Common myeloid progenitor, CD34-positive (primary cell): ENCODE measurements around the gene ROR1.

Experiments
- CTCF ChIA-PET: fragments of 350-600 bp; sonication (Branson Sonifier 250); formaldehyde crosslinking; loops from one replicate; lab custom pipeline; 2021; ENCODE audit warnings: antibody characterized with exemption; lab: Charles Lee
- POLR2A ChIA-PET: fragments of 350-600 bp; sonication (Branson Sonifier 250); formaldehyde crosslinking; loops from one replicate; lab custom pipeline; 2021; ENCODE audit warnings: antibody characterized with exemption; lab: Charles Lee
- DNase-seq, 3 donors: peaks; one replicate each; pipeline versions ENCODE4 v3.0.0 to v3.0.0-alpha.2; 2013
- H3K27ac ChIP-seq, 2 experiments: 1 replicate in 1 of 2; 2 replicates in 1 of 2; pipeline ENCODE4 v1.7.0; 2013; ENCODE audit warnings: inconsistent platforms in 2 of 2, low read length in 2 of 2, mild to moderate bottlenecking in 2 of 2, low read depth in 1 of 2, moderate library complexity in 1 of 2; ENCODE audit not compliant: severe bottlenecking in 2 of 2, insufficient read depth in 1 of 2, poor library complexity in 1 of 2
- H3K27me3 ChIP-seq, 5 experiments: replicated peaks in 2 of 5; 1 replicate in 3 of 5; 2 replicates in 2 of 5; pipeline versions ENCODE4 v1.6.1 to v1.7.0; 2013; ENCODE audit warnings: low read length in 4 of 5, mild to moderate bottlenecking in 2 of 5, moderate library complexity in 2 of 5, inconsistent platforms in 1 of 5; ENCODE audit not compliant: insufficient read depth in 5 of 5, control insufficient read depth in 4 of 5
- H3K36me3 ChIP-seq, 4 experiments: 1 replicate in 2 of 4; 2 replicates in 2 of 4; pipeline versions ENCODE4 v1.6.1 to v1.7.0; 2013; ENCODE audit warnings: low read length in 3 of 4, control low read depth in 1 of 4, mild to moderate bottlenecking in 1 of 4; ENCODE audit not compliant: control insufficient read depth in 4 of 4, insufficient read depth in 4 of 4
- H3K4me1 ChIP-seq, 4 experiments: 1 replicate in 3 of 4; 2 replicates in 1 of 4; pipeline versions ENCODE4 v1.6.1 to v1.7.1; 2013; ENCODE audit warnings: low read length in 3 of 4, mild to moderate bottlenecking in 3 of 4, control low read depth in 1 of 4, inconsistent platforms in 1 of 4, moderate library complexity in 1 of 4; ENCODE audit not compliant: control insufficient read depth in 4 of 4, insufficient read depth in 4 of 4; ENCODE audit errors: control extremely low read depth in 1 of 4
- H3K4me3 ChIP-seq, 7 experiments: 1 replicate in 4 of 7; 2 replicates in 3 of 7; pipeline versions ENCODE4 v1.5.1 to v1.7.0; 2013; ENCODE audit warnings: mild to moderate bottlenecking in 7 of 7, low read length in 6 of 7, moderate library complexity in 6 of 7, inconsistent platforms in 2 of 7, low read depth in 2 of 7, control low read depth in 1 of 7; ENCODE audit not compliant: insufficient read depth in 4 of 7, control insufficient read depth in 1 of 7; ENCODE audit errors: extremely low read depth in 1 of 7
- H3K9me3 ChIP-seq, 5 experiments: 1 replicate in 4 of 5; 2 replicates in 1 of 5; pipeline versions ENCODE4 v1.6.1 to v1.7.1; 2013; ENCODE audit warnings: low read length in 4 of 5, mild to moderate bottlenecking in 2 of 5, inconsistent platforms in 1 of 5, low read depth in 1 of 5, moderate library complexity in 1 of 5; ENCODE audit not compliant: control insufficient read depth in 4 of 5, insufficient read depth in 2 of 5; ENCODE audit errors: control extremely low read depth in 1 of 5
- WGBS: methylation state at CpG from one replicate; pipeline ENCODE4 v1.1.5; 2013; ENCODE audit not compliant: insufficient coverage; 5-methylcytosine and 5-hydroxymethylcytosine counted together

The ROR1 gene

DNA sequence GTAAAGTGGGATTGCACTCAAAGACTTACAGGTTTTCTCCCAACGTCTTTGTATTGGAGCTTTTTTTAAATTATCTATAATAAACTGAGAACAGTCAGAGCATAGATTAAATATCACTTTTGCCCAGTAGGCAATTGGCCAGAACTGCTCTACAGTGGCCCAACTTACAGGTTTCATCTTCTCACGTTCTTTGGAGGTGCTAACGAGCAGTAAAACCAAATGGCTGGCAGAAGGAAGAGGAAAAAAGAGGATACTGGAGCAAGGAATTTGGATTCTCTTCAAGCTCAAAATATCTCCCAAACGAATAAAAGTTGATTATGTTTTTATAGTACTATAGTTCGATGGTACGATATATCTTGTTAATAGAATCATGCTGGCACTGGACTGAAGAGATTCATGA is 201.1 kb downstream of the ROR1 start:
- ChIA-PET POLR2A (no interaction called here), CTCF (interaction anchor here (0.8 kb wide), 1 partner anchor 190 kb away, joined by 3 read pairs; no protein-coding TSS in a partner anchor)
- Histone ChIP-seq H3K4me3 (no peak overlapping the region), H3K4me1 (no peaks in the 10 kb centered on the region), H3K9me3 (no peaks in the 10 kb centered on the region), H3K27me3 (no peaks in the 10 kb centered on the region), H3K36me3 (no peaks in the 10 kb centered on the region), H3K27ac (no peak overlapping the region)
- 100% methylated on average over 2 of the region's 6 CpGs for WGBS
- DNase-seq: no peak

DNA sequence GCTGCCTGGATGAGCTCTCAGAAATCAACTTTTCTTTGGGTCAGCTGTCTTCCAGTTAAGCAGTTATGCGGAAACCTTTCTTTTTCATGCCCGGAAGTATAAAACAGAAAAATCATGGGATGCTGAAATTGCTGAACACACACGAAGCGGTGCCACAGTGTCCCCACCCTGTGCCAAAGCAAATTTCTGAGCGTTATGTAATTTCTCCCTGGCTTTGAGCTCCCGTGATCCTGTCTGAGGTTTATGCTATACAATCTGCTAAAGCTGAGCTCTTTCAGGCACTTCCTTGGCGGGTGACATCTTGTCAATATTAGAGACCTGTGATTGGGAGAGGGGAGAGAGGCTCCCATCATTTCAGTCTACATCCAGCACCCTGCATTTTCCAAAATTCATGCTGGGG is 201.7 kb downstream of the ROR1 start:
- 100% methylated on average over 6 of the region's 7 CpGs for WGBS
- H3K9me3 ChIP-seq: no peaks in the 10 kb centered on the region
- no peak overlapping the region for H3K27ac ChIP-seq
- no peaks in the 10 kb centered on the region for H3K4me1 ChIP-seq
- H3K27me3 ChIP-seq: no peaks in the 10 kb centered on the region
- no peak overlapping the region for H3K4me3 ChIP-seq
- POLR2A ChIA-PET: no interaction called here
- CTCF ChIA-PET: interaction anchor here (0.7 to 0.8 kb wide), 2 partner anchors 156 to 190 kb away, joined by 3 to 4 read pairs; no protein-coding TSS in a partner anchor
- no peak for DNase-seq
- H3K36me3 ChIP-seq: no peaks in the 10 kb centered on the region

DNA sequence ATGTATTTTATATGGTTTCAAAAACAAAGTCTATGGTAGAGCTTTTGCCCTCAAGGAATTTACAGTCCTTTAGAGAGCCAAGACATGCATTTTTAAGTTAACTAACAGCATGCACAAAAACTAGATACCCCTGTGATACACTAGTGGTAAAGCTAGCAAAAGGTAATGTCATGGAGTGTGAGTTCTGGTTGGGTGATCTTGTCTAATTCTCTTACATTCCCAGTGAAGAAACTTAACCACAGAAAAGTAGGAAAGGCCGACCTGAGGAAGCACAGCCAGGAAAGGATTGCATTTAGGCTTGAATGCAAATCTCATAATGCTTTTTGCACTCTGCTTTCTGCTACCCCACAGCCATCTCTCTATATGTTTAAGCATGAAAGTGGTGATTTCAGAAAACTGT is 202.2 kb downstream of the ROR1 start:
- Histone ChIP-seq H3K4me3 (no peak overlapping the region), H3K4me1 (no peaks in the 10 kb centered on the region), H3K27me3 (no peaks in the 10 kb centered on the region), H3K36me3 (no peaks in the 10 kb centered on the region), H3K27ac (no peak overlapping the region), H3K9me3 (no peaks in the 10 kb centered on the region)
- WGBS: no CpG with 5 or more reads among the region's 1 CpG
- no peak for DNase-seq
- CTCF ChIA-PET: interaction anchor here (0.7 kb wide), 1 partner anchor 155 kb away, joined by 4 read pairs; no protein-coding TSS in a partner anchor
- POLR2A ChIA-PET: no interaction called here

DNA sequence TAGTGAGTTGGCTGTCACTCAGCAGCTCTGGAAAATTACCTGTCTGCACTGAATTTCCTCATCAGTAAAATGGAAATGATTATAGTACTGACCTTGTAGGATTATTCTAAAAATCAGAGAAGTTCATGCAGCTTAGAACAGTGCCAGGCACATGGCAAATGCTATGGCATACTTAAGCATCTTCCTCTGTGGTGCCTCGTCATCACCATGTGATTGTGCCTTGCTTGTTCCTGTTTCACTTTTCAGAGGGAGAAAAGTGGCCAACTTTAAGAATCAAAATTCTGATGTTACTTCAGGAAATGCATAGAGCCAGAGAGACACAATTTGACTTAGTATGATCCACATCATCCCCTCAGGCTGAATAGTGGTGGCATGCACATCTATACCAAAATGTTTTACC is 203.6 kb downstream of the ROR1 start:
- CTCF ChIA-PET: no interaction called here
- Histone ChIP-seq H3K27ac (no peak overlapping the region), H3K4me3 (no peak overlapping the region), H3K36me3 (no peaks in the 10 kb centered on the region), H3K9me3 (no peaks in the 10 kb centered on the region), H3K4me1 (no peaks in the 10 kb centered on the region), H3K27me3 (no peaks in the 10 kb centered on the region)
- WGBS: 69% methylated on average over 1 of the region's 1 CpG
- peak in 1 of 3 donors; percentile 47 for DNase-seq
- POLR2A ChIA-PET: no interaction called here

DNA sequence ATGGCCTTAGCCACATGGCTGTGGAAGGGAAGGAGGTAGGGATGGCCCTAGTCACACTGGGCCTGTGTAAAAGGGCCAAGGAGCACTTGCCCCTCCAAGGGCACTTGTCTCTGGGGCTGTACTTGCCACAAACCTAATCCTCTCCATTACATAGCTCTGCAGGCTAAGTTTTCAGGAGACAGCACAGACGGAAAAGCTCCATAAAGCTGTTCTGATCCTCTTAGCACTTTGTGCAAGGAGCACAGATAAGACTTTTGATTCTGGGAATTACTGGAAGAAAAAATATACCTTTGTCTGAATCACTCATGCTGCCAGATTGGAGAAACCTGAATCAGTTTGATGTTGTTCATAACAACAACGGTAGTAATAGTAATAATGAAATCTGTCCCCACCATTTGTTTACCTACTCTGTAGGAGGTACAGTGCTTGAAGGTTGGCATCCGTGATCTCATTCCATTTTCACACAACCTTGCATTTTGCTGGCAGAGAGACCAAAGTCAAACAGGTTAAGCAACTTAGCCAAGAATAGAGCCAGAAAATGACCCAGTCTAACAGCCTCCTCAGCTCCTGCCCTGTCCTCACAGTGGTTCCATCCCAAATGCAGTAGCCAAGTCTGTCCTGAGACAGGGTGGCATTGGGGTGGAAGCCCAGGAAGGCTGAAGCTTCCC is 207.1 kb downstream of the ROR1 start:
- no peak for DNase-seq
- ChIA-PET POLR2A (no interaction called here), CTCF (no interaction called here)
- WGBS: 100% methylated on average over 3 of the region's 3 CpGs
- H3K9me3 ChIP-seq: no peaks in the 10 kb centered on the region
- H3K27ac ChIP-seq: no peak overlapping the region
- no peaks in the 10 kb centered on the region for H3K27me3 ChIP-seq
- peaks cover 0 to 9% (median 4%) of the 10 kb centered on the region in 4 experiments for H3K4me1 ChIP-seq
- no peaks in the 10 kb centered on the region for H3K36me3 ChIP-seq
- H3K4me3 ChIP-seq: no peak overlapping the region

DNA sequence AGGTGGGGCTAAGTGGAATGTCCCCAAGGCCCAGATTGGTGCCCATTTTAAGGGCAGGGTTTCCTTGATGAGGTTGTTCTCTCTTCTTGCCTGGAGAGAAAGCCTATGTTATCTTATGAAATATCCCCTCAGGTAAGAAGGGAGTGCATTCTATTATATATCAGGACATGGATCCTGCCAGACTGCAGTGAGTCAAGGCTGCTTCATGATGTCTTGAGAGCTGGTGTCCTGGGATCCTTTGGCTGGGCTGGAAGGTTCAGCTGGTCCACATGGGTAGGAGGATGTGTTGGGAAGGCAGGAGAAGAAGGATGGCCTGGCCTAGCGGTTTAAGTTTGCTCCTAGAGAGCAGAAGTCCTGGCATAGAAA is 207.6 kb downstream of the ROR1 start:
- ChIA-PET POLR2A (no interaction called here), CTCF (no interaction called here)
- no peak overlapping the region for H3K27ac ChIP-seq

DNA sequence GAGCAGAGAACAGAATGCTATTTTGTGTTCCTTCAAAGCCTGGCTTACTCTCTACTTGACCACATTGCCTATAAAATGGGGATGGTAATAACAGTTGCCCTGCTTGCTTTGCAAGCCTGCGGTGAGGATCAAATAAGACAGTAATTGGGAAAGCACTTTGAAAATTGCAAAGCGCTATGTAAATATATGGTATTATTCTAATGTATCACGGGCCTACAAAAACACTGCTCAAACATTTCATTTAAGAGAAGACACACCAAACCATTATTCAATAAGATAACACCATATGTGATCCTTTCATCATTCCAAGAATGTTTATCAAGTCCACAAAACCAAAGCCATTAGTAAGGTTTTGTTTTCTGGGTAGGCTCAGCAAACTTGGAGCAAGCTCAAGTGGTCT is 208.4 kb downstream of the ROR1 start:
- H3K27me3 ChIP-seq: no peaks in the 10 kb centered on the region
- no peak overlapping the region for H3K4me3 ChIP-seq
- CTCF ChIA-PET: no interaction called here
- H3K4me1 ChIP-seq: peaks cover 0 to 9% (median 4%) of the 10 kb centered on the region in 4 experiments
- H3K36me3 ChIP-seq: no peaks in the 10 kb centered on the region
- DNase-seq: no peak
- WGBS: 100% methylated on average over 1 of the region's 3 CpGs
- POLR2A ChIA-PET: no interaction called here
- no peaks in the 10 kb centered on the region for H3K9me3 ChIP-seq
- H3K27ac ChIP-seq: no peak overlapping the region

More for the DNA sequence above, 207.6 kb downstream of the ROR1 start:
- peaks cover 0 to 9% (median 4%) of the 10 kb centered on the region in 4 experiments for H3K4me1 ChIP-seq
- no peaks in the 10 kb centered on the region for H3K36me3 ChIP-seq
- H3K4me3 ChIP-seq: no peak overlapping the region
- no peak for DNase-seq
- no CpG with 5 or more reads among the region's 1 CpG for WGBS
- no peaks in the 10 kb centered on the region for H3K9me3 ChIP-seq
- no peaks in the 10 kb centered on the region for H3K27me3 ChIP-seq
